ENCODE data around the gene SNF8. TPM values are rescaled to one million over a fixed set of nuclear protein-coding genes. Genes with fewer than 3 reads are reported as not detected.

SNF8 gene
- polyA plus RNA-seq, 1 donor, result 103 TPM

DNA sequence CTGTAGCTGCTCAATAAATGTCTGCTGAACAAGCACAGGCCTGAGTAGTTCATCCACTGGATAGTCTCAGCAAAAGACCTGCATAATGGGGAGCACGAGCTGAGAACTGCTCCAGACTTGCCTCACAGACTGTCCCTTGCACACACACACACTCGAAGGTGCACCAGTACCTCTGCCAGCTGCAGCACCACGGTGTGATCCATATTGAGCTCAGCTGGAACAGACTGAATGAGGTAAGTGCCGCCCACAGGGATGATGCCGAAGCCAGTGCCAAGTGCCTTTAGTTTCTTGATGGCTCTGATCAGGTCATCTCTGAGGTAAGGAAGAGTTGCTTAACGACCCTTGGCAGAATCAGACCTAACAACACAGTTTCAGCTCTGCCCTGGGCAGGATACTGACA, 11.6 kb downstream of the SNF8 start:
- no peaks in the 10 kb centered on the region for H3K9me3 ChIP-seq (ENCODE audit: control insufficient read depth, low read depth, low read length)
- peaks cover 86% of the 10 kb centered on the region for H3K36me3 ChIP-seq (ENCODE audit: control insufficient read depth, insufficient read depth, low read length)
- no peak overlapping the region for H3K4me3 ChIP-seq (ENCODE audit: low read length)
- WGBS (ENCODE audit: insufficient coverage, low lambda C conversion rate), result no CpG with 5 or more reads among the region's 6 CpGs
- no peaks in the 10 kb centered on the region for H3K27me3 ChIP-seq (ENCODE audit: control insufficient read depth, insufficient read depth, low read length)
- DNase-seq, result no peak
- peaks cover 6% of the 10 kb centered on the region for H3K4me1 ChIP-seq (ENCODE audit: control insufficient read depth, insufficient read depth, low read length)
- no peak overlapping the region for H3K27ac ChIP-seq (ENCODE audit: low read length)

DNA sequence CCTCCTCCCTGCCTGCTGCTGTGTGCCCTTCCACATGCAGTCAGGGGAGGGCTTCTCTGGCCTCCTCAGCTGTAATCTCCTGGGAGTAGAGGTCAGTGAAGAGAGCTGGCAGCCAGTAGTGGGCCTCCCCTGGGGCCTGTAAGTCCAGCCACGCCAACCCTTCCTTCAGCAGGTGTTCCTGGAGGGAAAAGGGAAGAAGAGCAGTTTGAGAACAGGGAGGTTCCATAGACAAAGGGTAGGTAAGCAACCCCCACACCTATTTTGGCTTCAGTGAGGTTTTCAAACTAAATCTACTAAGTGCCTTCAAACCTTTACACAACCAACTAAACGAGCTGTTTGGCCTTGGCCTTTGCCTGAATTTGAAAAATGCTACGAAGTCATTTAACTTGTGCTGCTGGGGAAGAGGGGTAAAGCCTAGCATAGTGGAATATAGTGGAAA, 14.2 kb downstream of the SNF8 start:
- Histone ChIP-seq H3K4me3 (ENCODE audit: low read length) (no peak overlapping the region), H3K9me3 (ENCODE audit: control insufficient read depth, low read depth, low read length) (no peaks in the 10 kb centered on the region), H3K27me3 (ENCODE audit: control insufficient read depth, insufficient read depth, low read length) (no peaks in the 10 kb centered on the region), H3K4me1 (ENCODE audit: control insufficient read depth, insufficient read depth, low read length) (peaks cover 6% of the 10 kb centered on the region), H3K36me3 (ENCODE audit: control insufficient read depth, insufficient read depth, low read length) (peaks cover 88% of the 10 kb centered on the region), H3K27ac (ENCODE audit: low read length) (no peak overlapping the region)
- no CpG with 5 or more reads among the region's 3 CpGs for WGBS (ENCODE audit: insufficient coverage, low lambda C conversion rate)
- no peak for DNase-seq

DNA sequence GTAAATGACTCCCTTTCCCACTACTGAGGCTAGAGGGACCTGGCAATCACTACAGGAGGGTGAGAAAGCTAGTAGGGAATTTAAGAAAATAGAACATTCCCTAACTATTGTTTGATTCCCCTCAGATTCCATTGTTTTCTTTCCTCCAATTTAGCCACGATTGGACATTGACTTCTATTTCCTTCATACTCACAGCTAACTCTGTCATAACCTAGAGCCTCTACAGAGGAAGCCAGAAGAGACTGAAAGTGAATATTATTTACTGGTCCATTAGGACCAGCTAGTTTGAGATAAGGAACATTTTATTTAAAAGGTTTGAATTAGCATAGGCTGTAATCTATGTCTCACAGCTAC, 14.9 kb downstream of the SNF8 start:
- DNase-seq, result no peak
- peaks cover 6% of the 10 kb centered on the region for H3K4me1 ChIP-seq (ENCODE audit: control insufficient read depth, insufficient read depth, low read length)
- no peaks in the 10 kb centered on the region for H3K27me3 ChIP-seq (ENCODE audit: control insufficient read depth, insufficient read depth, low read length)
- H3K27ac ChIP-seq (ENCODE audit: low read length), result no peak overlapping the region
- WGBS (ENCODE audit: insufficient coverage, low lambda C conversion rate), result no CpG with 5 or more reads among the region's 1 CpG
- no peaks in the 10 kb centered on the region for H3K9me3 ChIP-seq (ENCODE audit: control insufficient read depth, low read depth, low read length)
- no peak overlapping the region for H3K4me3 ChIP-seq (ENCODE audit: low read length)
- peaks cover 93% of the 10 kb centered on the region for H3K36me3 ChIP-seq (ENCODE audit: control insufficient read depth, insufficient read depth, low read length)

- Histone ChIP-seq H3K27me3 (ENCODE audit: control insufficient read depth, insufficient read depth, low read length) (no peaks in the 10 kb centered on the region), H3K27ac (ENCODE audit: low read length) (no peak overlapping the region), H3K4me1 (ENCODE audit: control insufficient read depth, insufficient read depth, low read length) (peaks cover 6% of the 10 kb centered on the region), H3K36me3 (ENCODE audit: control insufficient read depth, insufficient read depth, low read length) (peaks cover 93% of the 10 kb centered on the region), H3K4me3 (ENCODE audit: low read length) (no peak overlapping the region), H3K9me3 (ENCODE audit: control insufficient read depth, low read depth, low read length) (no peaks in the 10 kb centered on the region)
- WGBS (ENCODE audit: insufficient coverage, low lambda C conversion rate), result no CpG with 5 or more reads among the region's 6 CpGs
- no peak for DNase-seq
These were observed 15.5 kb downstream of the SNF8 start for GRCh38 chr17:48928876-48929811.

DNA sequence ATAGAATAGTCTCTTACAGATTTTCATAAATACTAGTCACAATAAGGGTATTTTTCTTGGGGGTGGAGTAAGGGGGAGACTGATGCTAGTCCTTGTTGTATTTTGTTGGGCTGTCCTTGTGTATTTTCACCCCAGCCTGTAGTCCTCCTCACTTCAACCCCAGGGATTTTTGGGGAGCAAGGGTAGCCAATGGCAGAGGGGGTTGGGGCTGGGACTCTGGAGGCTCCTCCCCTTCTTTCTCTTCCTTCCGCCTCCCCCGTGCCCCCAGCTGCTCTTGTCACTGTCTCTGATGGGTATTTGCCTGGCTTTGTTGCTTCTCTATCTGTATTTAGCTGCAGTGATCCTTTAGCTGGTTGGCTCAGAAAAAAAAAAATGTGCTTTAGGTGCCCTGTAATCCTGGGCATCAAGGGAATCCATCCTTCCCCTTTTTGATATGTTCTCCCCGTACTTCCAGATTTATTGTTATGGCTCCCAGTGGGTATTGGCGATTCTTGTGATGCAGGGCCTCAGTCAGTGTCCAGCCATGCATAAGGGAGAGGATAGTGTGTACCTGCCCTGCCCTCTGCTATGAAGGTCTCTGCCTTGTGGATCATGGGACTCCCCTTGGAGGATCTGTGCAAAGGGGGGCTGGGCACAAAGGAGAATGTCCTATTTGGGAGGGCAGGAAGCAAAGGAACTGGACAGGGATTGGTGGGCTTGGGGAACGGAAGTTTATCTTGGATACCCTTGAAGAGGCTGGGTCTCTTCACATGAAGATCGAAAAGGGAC, 16.5 kb downstream of the SNF8 start:
- no peak overlapping the region for H3K27ac ChIP-seq (ENCODE audit: low read length)
- no CpG with 5 or more reads among the region's 6 CpGs for WGBS (ENCODE audit: insufficient coverage, low lambda C conversion rate)
- no peak for DNase-seq
- H3K36me3 ChIP-seq (ENCODE audit: control insufficient read depth, insufficient read depth, low read length), result peaks cover 92% of the 10 kb centered on the region
- no peaks in the 10 kb centered on the region for H3K9me3 ChIP-seq (ENCODE audit: control insufficient read depth, low read depth, low read length)
- no peak overlapping the region for H3K4me3 ChIP-seq (ENCODE audit: low read length)
- H3K27me3 ChIP-seq (ENCODE audit: control insufficient read depth, insufficient read depth, low read length), result no peaks in the 10 kb centered on the region
- peaks cover 6% of the 10 kb centered on the region for H3K4me1 ChIP-seq (ENCODE audit: control insufficient read depth, insufficient read depth, low read length)

DNA sequence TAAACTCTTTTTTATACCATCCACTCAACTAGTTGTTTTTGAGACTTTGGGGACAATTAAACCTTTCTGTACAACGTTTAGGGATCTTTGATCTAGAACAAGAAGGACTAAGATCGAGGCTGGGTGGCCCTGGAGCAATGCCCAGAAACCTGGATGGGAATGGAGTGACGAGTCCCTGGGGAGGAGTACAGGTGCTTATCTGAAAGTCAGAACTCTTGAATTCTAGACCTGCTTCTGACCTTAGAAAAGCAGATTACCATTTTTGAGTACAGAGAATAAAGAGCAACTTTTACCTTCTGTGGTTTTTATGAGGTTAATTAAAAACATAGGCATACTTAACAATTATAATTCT, 18.7 kb downstream of the SNF8 start:
- Histone ChIP-seq H3K27ac (ENCODE audit: low read length) (no peak overlapping the region), H3K36me3 (ENCODE audit: control insufficient read depth, insufficient read depth, low read length) (peaks cover 92% of the 10 kb centered on the region)

DNA sequence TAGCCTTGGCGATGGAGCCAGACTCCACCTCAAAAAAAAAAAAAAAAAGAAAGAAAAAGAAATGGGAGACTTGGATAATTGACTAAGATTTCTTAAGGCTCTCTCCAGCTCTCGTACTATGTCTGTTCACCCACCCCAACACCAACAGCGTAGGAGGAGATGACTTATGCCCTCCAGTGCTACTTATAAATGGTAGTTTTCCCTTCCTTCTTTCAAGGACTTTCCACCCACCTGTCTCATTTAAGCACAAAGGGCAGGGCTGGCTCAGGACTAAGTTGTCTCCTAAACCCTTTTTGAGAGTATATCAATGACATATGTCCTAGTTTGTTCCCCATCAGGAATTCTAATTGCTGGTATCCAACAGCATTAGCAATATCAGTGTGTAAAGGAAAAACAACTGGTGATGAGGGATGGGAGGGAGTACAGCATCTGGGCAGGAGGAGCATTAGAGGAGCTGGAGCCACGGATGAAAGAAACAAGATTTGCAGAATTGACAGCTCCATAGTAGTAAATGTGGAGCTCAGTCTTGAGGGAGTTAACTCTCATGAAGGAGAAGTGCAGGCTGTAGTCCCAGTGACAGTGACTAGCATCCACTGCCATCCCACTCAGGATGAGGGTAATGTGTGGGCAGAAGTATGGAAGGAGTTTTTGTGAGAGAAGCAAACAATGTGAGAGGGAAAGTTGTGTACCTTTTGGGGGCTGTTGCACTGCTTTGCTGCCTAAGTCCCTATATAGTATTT, 19.2 kb downstream of the SNF8 start:
- Histone ChIP-seq H3K27ac (ENCODE audit: low read length) (no peak overlapping the region), H3K4me3 (ENCODE audit: low read length) (no peak overlapping the region), H3K4me1 (ENCODE audit: control insufficient read depth, insufficient read depth, low read length) (peaks cover 2% of the 10 kb centered on the region), H3K36me3 (ENCODE audit: control insufficient read depth, insufficient read depth, low read length) (peaks cover 94% of the 10 kb centered on the region), H3K9me3 (ENCODE audit: control insufficient read depth, low read depth, low read length) (no peaks in the 10 kb centered on the region), H3K27me3 (ENCODE audit: control insufficient read depth, insufficient read depth, low read length) (no peaks in the 10 kb centered on the region)
- DNase-seq, result no peak
- WGBS (ENCODE audit: insufficient coverage, low lambda C conversion rate), result no CpG with 5 or more reads among the region's 4 CpGs

More for the DNA sequence above, 18.7 kb downstream of the SNF8 start:
- DNase-seq, result no peak
- peaks cover 6% of the 10 kb centered on the region for H3K4me1 ChIP-seq (ENCODE audit: control insufficient read depth, insufficient read depth, low read length)
- H3K4me3 ChIP-seq (ENCODE audit: low read length), result no peak overlapping the region
- H3K27me3 ChIP-seq (ENCODE audit: control insufficient read depth, insufficient read depth, low read length), result no peaks in the 10 kb centered on the region
- 100% methylated on average over 1 of the region's 3 CpGs for WGBS (ENCODE audit: insufficient coverage, low lambda C conversion rate)
- no peaks in the 10 kb centered on the region for H3K9me3 ChIP-seq (ENCODE audit: control insufficient read depth, low read depth, low read length)

- H3K4me3 ChIP-seq (ENCODE audit: low read length), result no peak overlapping the region
- peak in 1 of 2 donors; percentile 46 for DNase-seq
- H3K27me3 ChIP-seq (ENCODE audit: control insufficient read depth, insufficient read depth, low read length), result no peaks in the 10 kb centered on the region
- peaks cover 84% of the 10 kb centered on the region for H3K36me3 ChIP-seq (ENCODE audit: control insufficient read depth, insufficient read depth, low read length)
- WGBS (ENCODE audit: insufficient coverage, low lambda C conversion rate), result no CpG with 5 or more reads among the region's 5 CpGs
- peaks cover 5% of the 10 kb centered on the region for H3K4me1 ChIP-seq (ENCODE audit: control insufficient read depth, insufficient read depth, low read length)
- H3K9me3 ChIP-seq (ENCODE audit: control insufficient read depth, low read depth, low read length), result no peaks in the 10 kb centered on the region
- peak overlapping the region; percentile 3 for H3K27ac ChIP-seq (ENCODE audit: low read length)
These were observed 29.0 kb downstream of the SNF8 start for GRCh38 chr17:48915459-48916282.

DNA sequence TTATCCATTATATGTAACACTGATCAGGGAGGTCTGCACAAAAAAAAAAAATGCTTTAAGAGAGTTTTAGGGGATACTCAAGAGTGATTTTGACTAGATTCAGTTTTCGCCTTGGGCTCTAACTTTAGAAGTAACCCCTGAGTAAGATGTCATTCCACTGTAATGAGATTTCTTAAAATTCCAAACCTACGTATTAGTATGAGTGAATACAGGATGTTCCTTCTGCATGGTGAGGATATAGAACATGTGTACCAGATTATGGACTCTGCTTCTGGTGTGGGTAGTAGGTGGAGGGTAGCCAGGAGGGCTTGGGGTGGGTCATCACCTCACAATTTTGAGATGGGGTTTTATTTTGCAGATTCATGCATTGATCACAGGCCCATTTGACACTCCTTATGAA, 32.2 kb downstream of the SNF8 start:
- Histone ChIP-seq H3K36me3 (ENCODE audit: control insufficient read depth, insufficient read depth, low read length) (peaks cover 57% of the 10 kb centered on the region), H3K27me3 (ENCODE audit: control insufficient read depth, insufficient read depth, low read length) (no peaks in the 10 kb centered on the region), H3K27ac (ENCODE audit: low read length) (no peak overlapping the region), H3K4me1 (ENCODE audit: control insufficient read depth, insufficient read depth, low read length) (peaks cover 16% of the 10 kb centered on the region), H3K9me3 (ENCODE audit: control insufficient read depth, low read depth, low read length) (no peaks in the 10 kb centered on the region), H3K4me3 (ENCODE audit: low read length) (no peak overlapping the region)
- no CpG with 5 or more reads among the region's 2 CpGs for WGBS (ENCODE audit: insufficient coverage, low lambda C conversion rate)
- no peak for DNase-seq
